OCI-LY3 (cell line): Measurements from ENCODE around the gene TCF20.

Experiments
- H2AFZ ChIP-seq: fragments of 200-600, 300-600 bp; shearing (Covaris generic); 2 replicates; pipeline ENCODE4 v1.6.0; 2014; ENCODE audit warnings: antibody characterized with exemption, low read depth, low read length
- H3K27ac ChIP-seq: fragments of 200-600, 300-600 bp; sonication (generic); 2 replicates; pipeline ENCODE4 v1.5.1; 2014; ENCODE audit warnings: mild to moderate bottlenecking, low read length, moderate library complexity, mixed read lengths
- H3K27me3 ChIP-seq: fragments of 200-600, 300-600 bp; sonication (generic); 2 replicates; pipeline ENCODE4 v1.6.1; 2014; ENCODE audit warnings: low read depth, low read length, mixed read lengths
- H3K36me3 ChIP-seq: fragments of 200-600, 300-600 bp; sonication (generic); replicated peaks from 2 replicates; pipeline ENCODE3; 2014; ENCODE audit warnings: low read depth, low read length, mixed read lengths
- H3K4me1 ChIP-seq: fragments of 300-600, 200-600 bp; sonication (generic); 2 replicates; pipeline ENCODE4 v1.6.1; 2014; ENCODE audit warnings: low read length, mixed read lengths
- H3K4me2 ChIP-seq: fragments of 200-600, 300-600 bp; sonication (generic); 2 replicates; pipeline ENCODE4 v1.6.1; 2014; ENCODE audit warnings: low read length, mixed read lengths
- H3K4me3 ChIP-seq: fragments of 300-600, 200-600 bp; sonication (generic); 2 replicates; pipeline ENCODE4 v1.5.1; 2014; ENCODE audit warnings: antibody characterized with exemption, mild to moderate bottlenecking, low read length, moderate library complexity
- H3K79me2 ChIP-seq: fragments of 300-600, 200-600 bp; shearing (Covaris generic); 2 replicates; pipeline ENCODE4 v1.6.1; 2014; ENCODE audit warnings: mild to moderate bottlenecking, low read length, mixed read lengths
- H3K9ac ChIP-seq: fragments of 300-600, 200-600 bp; shearing (Covaris generic); 2 replicates; pipeline ENCODE4 v1.6.0; 2014; ENCODE audit warnings: mild to moderate bottlenecking, low read length, moderate library complexity
- H3K9me3 ChIP-seq: fragments of 200-600, 300-600 bp; shearing (Covaris generic); 2 replicates; pipeline ENCODE4 v1.6.1; 2014; ENCODE audit warnings: low read length, mixed read lengths; ENCODE audit not compliant: insufficient read depth
- H4K20me1 ChIP-seq: fragments of 200-600, 300-600 bp; sonication (generic); 2 replicates; pipeline ENCODE4 v1.6.1; 2016; ENCODE audit warnings: low read length, mixed read lengths; ENCODE audit not compliant: insufficient read depth
- EZH2phosphoT487 ChIP-seq: fragments of 200-600 bp; shearing (Covaris generic); IDR thresholded peaks from 2 replicates; pipeline ENCODE4 v1.6.1; 2018; ENCODE audit warnings: antibody characterized with exemption, mixed run types, low read depth
- TF ChIP-seq, protein P1 (sequence below): fragments of 200-600, 300-600 bp; sonication (generic); IDR thresholded peaks from 2 replicates; pipeline ENCODE4 v1.5.1; 2014; ENCODE audit warnings: antibody characterized with exemption, low read length, low read depth

TCF20 gene

DNA sequence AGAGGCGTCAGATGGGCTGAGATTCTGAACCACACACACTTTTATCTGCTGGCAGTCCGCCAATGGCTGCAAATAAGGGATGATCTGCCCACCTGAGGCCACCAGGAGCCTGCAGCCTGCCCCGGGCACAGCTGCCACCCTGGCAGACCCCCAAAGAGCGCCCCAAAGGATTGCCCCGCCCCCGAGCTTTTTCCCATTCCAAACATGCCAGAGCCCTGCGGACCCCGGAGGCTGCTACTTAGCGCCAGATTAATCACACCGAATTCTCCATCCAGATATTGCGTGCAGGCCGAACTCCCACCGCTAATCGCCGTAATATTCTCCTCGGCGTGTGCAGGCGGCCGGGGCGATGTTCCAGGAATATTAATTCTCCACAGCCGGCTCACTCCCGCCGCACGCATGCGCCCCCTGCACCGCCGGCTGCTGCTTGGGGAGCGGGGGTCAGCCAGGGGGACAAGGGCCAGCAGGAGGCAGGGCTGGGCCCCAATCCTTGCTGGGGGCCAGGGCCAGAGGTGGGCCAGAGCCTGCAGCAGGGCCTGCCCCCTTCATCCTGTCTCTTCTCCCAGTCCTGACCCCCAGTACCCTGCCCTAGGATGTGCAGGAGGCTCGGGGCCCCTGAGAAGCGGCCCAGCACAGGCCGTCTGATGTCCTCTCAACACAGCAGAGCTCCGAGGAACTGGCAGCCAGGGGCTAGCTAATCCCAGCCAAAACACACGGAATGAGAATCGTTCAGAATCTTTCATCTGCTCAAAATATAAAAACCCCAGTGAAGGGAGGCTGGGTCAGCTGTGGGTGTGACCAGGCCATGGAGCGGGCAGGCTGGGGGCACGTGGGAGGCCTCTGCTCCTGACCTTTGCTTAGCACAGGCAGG, 19.5 kb upstream of the TCF20 start:
- no peak overlapping the region for H2AFZ ChIP-seq
- no peak overlapping the region for H3K27ac ChIP-seq
- H3K4me1 ChIP-seq: no peaks in the 10 kb centered on the region
- no peaks in the 10 kb centered on the region for H3K27me3 ChIP-seq
- H3K4me3 ChIP-seq: no peak overlapping the region
- H3K4me2 ChIP-seq: no peak overlapping the region
- no peaks in the 10 kb centered on the region for H4K20me1 ChIP-seq
- no peak overlapping the region for H3K9ac ChIP-seq
- TF ChIP-seq, protein P1, sequence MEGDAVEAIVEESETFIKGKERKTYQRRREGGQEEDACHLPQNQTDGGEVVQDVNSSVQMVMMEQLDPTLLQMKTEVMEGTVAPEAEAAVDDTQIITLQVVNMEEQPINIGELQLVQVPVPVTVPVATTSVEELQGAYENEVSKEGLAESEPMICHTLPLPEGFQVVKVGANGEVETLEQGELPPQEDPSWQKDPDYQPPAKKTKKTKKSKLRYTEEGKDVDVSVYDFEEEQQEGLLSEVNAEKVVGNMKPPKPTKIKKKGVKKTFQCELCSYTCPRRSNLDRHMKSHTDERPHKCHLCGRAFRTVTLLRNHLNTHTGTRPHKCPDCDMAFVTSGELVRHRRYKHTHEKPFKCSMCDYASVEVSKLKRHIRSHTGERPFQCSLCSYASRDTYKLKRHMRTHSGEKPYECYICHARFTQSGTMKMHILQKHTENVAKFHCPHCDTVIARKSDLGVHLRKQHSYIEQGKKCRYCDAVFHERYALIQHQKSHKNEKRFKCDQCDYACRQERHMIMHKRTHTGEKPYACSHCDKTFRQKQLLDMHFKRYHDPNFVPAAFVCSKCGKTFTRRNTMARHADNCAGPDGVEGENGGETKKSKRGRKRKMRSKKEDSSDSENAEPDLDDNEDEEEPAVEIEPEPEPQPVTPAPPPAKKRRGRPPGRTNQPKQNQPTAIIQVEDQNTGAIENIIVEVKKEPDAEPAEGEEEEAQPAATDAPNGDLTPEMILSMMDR: no peak
- TF ChIP-seq EZH2phosphoT487: no peak
- no peaks in the 10 kb centered on the region for H3K9me3 ChIP-seq
- H3K79me2 ChIP-seq: no peaks in the 10 kb centered on the region
- H3K36me3 ChIP-seq: no peaks in the 10 kb centered on the region

DNA sequence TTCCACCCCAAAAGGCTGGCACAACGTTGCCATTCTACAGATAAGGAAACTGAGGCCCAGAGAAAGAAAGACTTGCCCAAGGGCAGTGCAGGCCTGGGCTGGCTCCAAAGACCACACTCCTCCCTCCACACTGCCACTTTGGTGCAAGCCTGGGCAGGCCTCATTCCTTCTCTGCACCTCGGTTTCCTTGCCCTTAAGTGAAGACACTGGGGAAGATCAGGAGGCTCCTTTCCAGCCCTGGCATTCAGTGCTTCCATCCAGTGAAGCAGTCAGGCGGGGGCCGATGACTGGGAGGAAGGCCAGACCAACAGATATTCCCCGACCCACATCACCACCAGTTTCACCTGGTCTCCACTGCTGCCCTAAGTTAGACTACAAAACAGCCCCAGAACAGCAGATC, 18.3 kb upstream of the TCF20 start:
- Histone ChIP-seq H3K9me3 (no peaks in the 10 kb centered on the region), H3K4me2 (no peak overlapping the region), H3K79me2 (no peaks in the 10 kb centered on the region), H3K4me1 (no peaks in the 10 kb centered on the region), H3K4me3 (no peak overlapping the region), H3K36me3 (no peaks in the 10 kb centered on the region), H3K27me3 (no peaks in the 10 kb centered on the region), H4K20me1 (no peaks in the 10 kb centered on the region), H2AFZ (no peak overlapping the region), H3K27ac (no peak overlapping the region), H3K9ac (no peak overlapping the region)
- TF ChIP-seq EZH2phosphoT487: no peak
- TF ChIP-seq, protein P1: no peak

GRCh38 chr22:42287174-42287890, 16.9 kb upstream of the TCF20 start:
- no peak for TF ChIP-seq EZH2phosphoT487
- TF ChIP-seq, protein P1: no peak
- Histone ChIP-seq H3K4me1 (no peaks in the 10 kb centered on the region), H3K4me2 (no peak overlapping the region), H4K20me1 (no peaks in the 10 kb centered on the region), H3K9me3 (no peaks in the 10 kb centered on the region), H3K27me3 (no peaks in the 10 kb centered on the region), H3K79me2 (no peaks in the 10 kb centered on the region), H2AFZ (no peak overlapping the region), H3K4me3 (no peak overlapping the region), H3K36me3 (no peaks in the 10 kb centered on the region), H3K9ac (no peak overlapping the region), H3K27ac (no peak overlapping the region)

DNA sequence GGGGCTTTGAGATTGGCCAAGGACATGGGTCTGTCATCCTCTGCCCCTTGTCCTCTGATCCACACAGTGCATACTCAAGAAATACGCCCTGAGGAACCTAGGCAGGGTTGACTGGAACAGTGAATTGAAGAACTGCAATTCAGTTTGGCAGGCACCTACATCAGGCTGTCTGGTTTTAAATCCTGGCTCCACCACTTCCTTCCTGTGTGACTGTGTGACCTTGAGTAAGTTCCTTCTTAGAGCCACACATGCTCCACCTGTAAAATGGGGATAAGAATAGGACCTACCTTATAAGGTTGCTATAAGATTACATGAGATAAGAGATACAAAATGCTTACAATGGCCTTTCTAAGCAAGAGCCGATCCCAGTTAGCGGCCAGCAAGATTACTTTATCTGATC, 15.8 kb upstream of the TCF20 start:
- Histone ChIP-seq H3K4me1 (no peaks in the 10 kb centered on the region), H2AFZ (no peak overlapping the region), H3K4me2 (no peak overlapping the region), H3K9ac (no peak overlapping the region), H3K27ac (no peak overlapping the region), H3K4me3 (no peak overlapping the region), H3K9me3 (no peaks in the 10 kb centered on the region), H3K79me2 (no peaks in the 10 kb centered on the region), H3K27me3 (no peaks in the 10 kb centered on the region), H4K20me1 (no peaks in the 10 kb centered on the region), H3K36me3 (no peaks in the 10 kb centered on the region)
- TF ChIP-seq, protein P1: no peak
- TF ChIP-seq EZH2phosphoT487: no peak
